PC-9 (cell line): Measurements from ENCODE around the gene GPR32.

ENCODE experiments used
- EZH2 ChIP-seq: fragments of 200-600 bp; sonication (generic); IDR thresholded peaks from 2 replicates; pipeline ENCODE4 v1.8.0; 2017; ENCODE audit warnings: antibody characterized with exemption, low read depth
- TF ChIP-seq, protein P1 (sequence below): fragments of 200-600 bp; sonication (generic); conservative IDR thresholded peaks from 2 replicates; pipeline ENCODE4 v1.6.1; 2017; ENCODE audit warnings: mixed run types, antibody characterized with exemption, mild to moderate bottlenecking, moderate library complexity

DNA sequence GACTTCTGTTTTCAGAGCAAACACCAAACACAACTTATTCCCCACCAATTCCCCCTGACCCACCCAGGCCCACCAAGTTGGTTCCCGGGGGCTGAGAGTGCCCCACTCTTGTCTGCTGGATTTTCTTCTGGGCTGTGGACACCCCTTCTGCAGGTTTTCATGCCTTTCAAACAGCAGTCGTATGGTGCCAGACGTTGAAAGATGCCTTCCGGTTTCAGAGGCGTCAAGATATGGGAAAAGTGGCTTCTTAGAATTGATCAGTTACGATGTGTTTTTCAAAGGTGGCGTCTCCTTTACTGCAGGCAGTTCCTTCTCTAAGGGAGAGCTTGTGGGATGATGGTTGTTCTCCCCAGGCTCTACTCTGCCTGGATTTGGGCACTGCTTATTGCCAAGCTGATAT lies 34.4 kb upstream of the GPR32 start:
- TF ChIP-seq, protein P1, sequence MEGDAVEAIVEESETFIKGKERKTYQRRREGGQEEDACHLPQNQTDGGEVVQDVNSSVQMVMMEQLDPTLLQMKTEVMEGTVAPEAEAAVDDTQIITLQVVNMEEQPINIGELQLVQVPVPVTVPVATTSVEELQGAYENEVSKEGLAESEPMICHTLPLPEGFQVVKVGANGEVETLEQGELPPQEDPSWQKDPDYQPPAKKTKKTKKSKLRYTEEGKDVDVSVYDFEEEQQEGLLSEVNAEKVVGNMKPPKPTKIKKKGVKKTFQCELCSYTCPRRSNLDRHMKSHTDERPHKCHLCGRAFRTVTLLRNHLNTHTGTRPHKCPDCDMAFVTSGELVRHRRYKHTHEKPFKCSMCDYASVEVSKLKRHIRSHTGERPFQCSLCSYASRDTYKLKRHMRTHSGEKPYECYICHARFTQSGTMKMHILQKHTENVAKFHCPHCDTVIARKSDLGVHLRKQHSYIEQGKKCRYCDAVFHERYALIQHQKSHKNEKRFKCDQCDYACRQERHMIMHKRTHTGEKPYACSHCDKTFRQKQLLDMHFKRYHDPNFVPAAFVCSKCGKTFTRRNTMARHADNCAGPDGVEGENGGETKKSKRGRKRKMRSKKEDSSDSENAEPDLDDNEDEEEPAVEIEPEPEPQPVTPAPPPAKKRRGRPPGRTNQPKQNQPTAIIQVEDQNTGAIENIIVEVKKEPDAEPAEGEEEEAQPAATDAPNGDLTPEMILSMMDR, result no peak
- TF ChIP-seq EZH2, result no peak
